Esophagus squamous epithelium (tissue), 5 donors: Measurements from ENCODE around the gene RPA1. TPM values are rescaled to one million over a fixed set of nuclear protein-coding genes. Genes with fewer than 3 reads are reported as not detected.

Experiments used
- DNase-seq: peaks from one replicate; lab custom pipeline; 2025; lab: John Stamatoyannopoulos, UW
- H3K27ac ChIP-seq, 4 donors: fragments of 200-600 bp; sonication (generic); one replicate each; pipeline ENCODE4 v1.5.1; 2016 to 2019; ENCODE audit warnings: mild to moderate bottlenecking in 1 of 4
- H3K27me3 ChIP-seq, 4 donors: fragments of 200-600 bp; sonication (generic); 1 replicate in 3 of 4; 2 replicates in 1 of 4; pipeline versions ENCODE4 v1.5.1 to v1.6.0; 2017 to 2021; ENCODE audit warnings: antibody characterized with exemption in 1 of 4
- H3K36me3 ChIP-seq, 3 donors: fragments of 200-600 bp; sonication (generic); one replicate each; pipeline ENCODE4 v1.5.1; 2016 to 2019
- H3K4me1 ChIP-seq, 3 donors: fragments of 200-600 bp; sonication (generic); one replicate each; pipeline ENCODE4 v1.5.1; 2017 to 2019
- H3K4me3 ChIP-seq, 4 donors: fragments of 200-600 bp; sonication (generic); 1 replicate in 3 of 4; 2 replicates in 1 of 4; pipeline ENCODE4 v1.5.1; 2016 to 2019; ENCODE audit warnings: mild to moderate bottlenecking in 2 of 4, moderate library complexity in 1 of 4
- H3K9me3 ChIP-seq, 3 donors: fragments of 200-600 bp; sonication (generic); one replicate each; pipeline ENCODE4 v1.5.1; 2016 to 2019
- POLR2A ChIP-seq, 4 donors: fragments of 450-650 bp; IDR thresholded peaks; one replicate each; pipeline ENCODE4 v1.6.1; 2017; ENCODE audit warnings: antibody characterized with exemption in 4 of 4, mild to moderate bottlenecking in 4 of 4, moderate library complexity in 3 of 4
- WGBS, 2 donors: methylation state at CpG; one replicate each; pipeline ENCODE4 v1.1.5; 2018; 5-methylcytosine and 5-hydroxymethylcytosine counted together
- intact Hi-C: fragments of 100-400 bp; cut with DNase I; formaldehyde crosslinking; loops from one replicate; pipeline ENCODE4 v1.15.0; 2022
- total RNA-seq, 4 donors: library from RNA; depleted of rRNA; stranded (reverse); fragments of >200 nt; gene quantifications; one replicate each; pipeline ENCODE4 v1.1.0, GENCODE V29; 2016
- TF ChIP-seq, protein P1 (sequence below), 6 experiments: fragments of 450-650 bp in 4 of 6; fragments of 200-600 bp in 2 of 6; sonication (generic) in 2 of 6; IDR thresholded peaks; one replicate each; pipeline ENCODE4 v1.5.1; 2016 to 2019; ENCODE audit warnings: antibody characterized with exemption in 6 of 6, mild to moderate bottlenecking in 4 of 6, moderate library complexity in 4 of 6
- donor health status: DM: yes; HTN: yes; CAD: no.

RPA1 gene
- total RNA-seq, 4 donors from 2014 or later, result 16.3 to 29.8 (median 25.6) TPM

DNA sequence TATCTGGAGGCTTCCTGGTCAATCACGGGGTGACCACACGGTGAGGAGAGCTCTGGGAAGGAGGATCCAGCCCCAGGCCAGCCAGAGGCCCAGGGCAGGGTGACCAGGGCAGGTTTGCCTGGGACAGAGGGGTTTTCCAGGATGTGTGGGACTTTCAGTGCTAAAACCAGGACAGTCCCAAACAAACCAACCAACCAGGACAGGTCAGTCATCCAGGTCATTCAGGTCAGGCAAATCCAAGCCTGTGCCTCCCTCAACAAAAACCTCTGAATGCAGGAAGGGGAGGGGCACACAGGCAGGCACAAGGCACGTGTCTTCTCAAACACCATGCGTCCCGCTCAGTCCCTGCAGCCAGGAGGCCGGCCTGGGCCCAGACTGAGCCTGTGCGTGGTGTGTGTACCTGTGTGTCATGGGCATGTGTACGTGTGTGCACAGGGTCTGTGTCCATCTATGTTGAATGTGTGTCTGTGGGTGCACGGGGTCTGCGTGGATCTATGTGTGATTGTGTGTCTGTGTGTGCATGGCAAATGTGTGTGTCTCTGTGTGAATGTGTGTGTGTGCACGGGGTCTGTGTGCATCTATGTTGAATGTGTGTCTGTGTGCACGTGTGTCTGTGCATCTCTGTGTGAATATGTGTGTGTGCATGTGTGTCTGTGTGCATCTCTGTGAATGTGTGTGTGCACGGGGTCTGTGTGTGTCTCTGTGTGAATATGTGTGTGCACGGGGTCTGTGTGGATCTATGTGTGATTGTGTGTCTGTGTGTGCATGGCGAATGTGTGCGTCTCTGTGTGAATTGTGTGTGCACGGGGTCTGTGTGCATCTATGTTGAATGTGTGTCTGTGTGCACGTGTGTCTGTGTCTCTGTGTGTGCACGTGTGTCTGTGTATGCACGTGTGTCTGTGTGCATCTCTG is 116.5 kb downstream of the RPA1 start:
- DNase-seq, result no peak
- no peak for TF ChIP-seq POLR2A (IDR thresholded peaks at IDR 0.05)
- TF ChIP-seq, protein P1, sequence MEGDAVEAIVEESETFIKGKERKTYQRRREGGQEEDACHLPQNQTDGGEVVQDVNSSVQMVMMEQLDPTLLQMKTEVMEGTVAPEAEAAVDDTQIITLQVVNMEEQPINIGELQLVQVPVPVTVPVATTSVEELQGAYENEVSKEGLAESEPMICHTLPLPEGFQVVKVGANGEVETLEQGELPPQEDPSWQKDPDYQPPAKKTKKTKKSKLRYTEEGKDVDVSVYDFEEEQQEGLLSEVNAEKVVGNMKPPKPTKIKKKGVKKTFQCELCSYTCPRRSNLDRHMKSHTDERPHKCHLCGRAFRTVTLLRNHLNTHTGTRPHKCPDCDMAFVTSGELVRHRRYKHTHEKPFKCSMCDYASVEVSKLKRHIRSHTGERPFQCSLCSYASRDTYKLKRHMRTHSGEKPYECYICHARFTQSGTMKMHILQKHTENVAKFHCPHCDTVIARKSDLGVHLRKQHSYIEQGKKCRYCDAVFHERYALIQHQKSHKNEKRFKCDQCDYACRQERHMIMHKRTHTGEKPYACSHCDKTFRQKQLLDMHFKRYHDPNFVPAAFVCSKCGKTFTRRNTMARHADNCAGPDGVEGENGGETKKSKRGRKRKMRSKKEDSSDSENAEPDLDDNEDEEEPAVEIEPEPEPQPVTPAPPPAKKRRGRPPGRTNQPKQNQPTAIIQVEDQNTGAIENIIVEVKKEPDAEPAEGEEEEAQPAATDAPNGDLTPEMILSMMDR (IDR thresholded peaks at IDR 0.05), result no peak
- Histone ChIP-seq H3K4me3 (no peak overlapping the region), H3K4me1 (no peaks in the 10 kb centered on the region), H3K27ac (no peak overlapping the region), H3K9me3 (no peaks in the 10 kb centered on the region), H3K36me3 (no peaks in the 10 kb centered on the region), H3K27me3 (no peaks in the 10 kb centered on the region)
- 88 to 91% methylated on average over 16 to 17 of the region's 20 CpGs for WGBS, 2 donors
- intact Hi-C loops, result no loop called here

- no peaks in the 10 kb centered on the region for H3K4me1 ChIP-seq
- no peaks in the 10 kb centered on the region for H3K36me3 ChIP-seq
- no peaks in the 10 kb centered on the region for H3K27me3 ChIP-seq
- TF ChIP-seq, protein P1 (IDR thresholded peaks at IDR 0.05), result no peak
- no peak for TF ChIP-seq POLR2A (IDR thresholded peaks at IDR 0.05)
- WGBS, 2 donors, result 82 to 93% methylated on average over 9 to 12 of the region's 22 CpGs
- intact Hi-C loops, result no loop called here
- H3K9me3 ChIP-seq, result no peaks in the 10 kb centered on the region
- no peak for DNase-seq
- H3K4me3 ChIP-seq, result no peak overlapping the region
- H3K27ac ChIP-seq, result no peak overlapping the region
These were observed 117.5 kb downstream of the RPA1 start for GRCh38 chr17:1947229-1947742.

GRCh38 chr17:1947743-1948516 is 118.1 kb downstream of the RPA1 start:
- H3K27ac ChIP-seq, result no peak overlapping the region
- no peaks in the 10 kb centered on the region for H3K9me3 ChIP-seq
- H3K4me3 ChIP-seq, result no peak overlapping the region
- H3K4me1 ChIP-seq, result no peaks in the 10 kb centered on the region
- intact Hi-C loops, result no loop called here
- no peak for TF ChIP-seq POLR2A (IDR thresholded peaks at IDR 0.05)
- TF ChIP-seq, protein P1 (IDR thresholded peaks at IDR 0.05), result no peak
- 90 to 91% methylated on average over 8 to 13 of the region's 22 CpGs for WGBS, 2 donors
- no peaks in the 10 kb centered on the region for H3K36me3 ChIP-seq
- H3K27me3 ChIP-seq, result no peaks in the 10 kb centered on the region
- DNase-seq, result no peak

DNA sequence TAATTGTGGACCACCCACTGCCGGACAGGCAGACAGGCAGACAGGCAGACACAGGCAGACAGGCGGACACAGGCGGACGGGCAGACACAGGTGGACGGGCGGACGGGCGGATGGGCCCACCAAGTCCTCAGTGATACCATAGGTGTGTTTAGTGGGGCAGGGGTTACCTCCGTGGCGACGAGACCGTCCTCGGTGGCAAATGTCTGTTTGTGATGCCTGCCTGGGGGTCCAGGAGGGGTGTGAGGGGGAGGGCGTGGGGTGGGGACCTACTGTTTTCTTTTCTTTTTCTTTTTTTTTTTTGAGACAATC is 118.7 kb downstream of the RPA1 start:
- Histone ChIP-seq H3K4me1 (no peaks in the 10 kb centered on the region), H3K27ac (no peak overlapping the region), H3K36me3 (no peaks in the 10 kb centered on the region), H3K27me3 (no peaks in the 10 kb centered on the region), H3K4me3 (no peak overlapping the region), H3K9me3 (no peaks in the 10 kb centered on the region)
- 81 to 89% methylated on average over 6 to 11 of the region's 14 CpGs for WGBS, 2 donors
- intact Hi-C loops, result no loop called here
- no peak for DNase-seq
- TF ChIP-seq POLR2A (IDR thresholded peaks at IDR 0.05), result no peak
- TF ChIP-seq, protein P1 (IDR thresholded peaks at IDR 0.05), result no peak

Other genes with a start within 250 kb of the RPA1 start
- gene SLC43A2, start 201.2 kb upstream of the RPA1 start, total RNA-seq, result 10 to 100 TPM in 1 of 4 donors, 1 to 10 TPM in 3; 2.5 to 12.4 (median 5.3) TPM
- gene SCARF1, start 184.3 kb upstream of the RPA1 start, total RNA-seq, result 1 to 10 TPM; 2.0 to 5.7 (median 3.3) TPM
- gene RILP, start 180.1 kb upstream of the RPA1 start, total RNA-seq, result 10 to 100 TPM in 3 of 4 donors, 1 to 10 TPM in 1; 3.0 to 16.5 (median 13.9) TPM
- 100 to 1,000 TPM; 112 to 157 (median 145) TPM for gene PRPF8, start 145.1 kb upstream of the RPA1 start, total RNA-seq
- 1 to 10 TPM; 4.2 to 6.0 (median 5.6) TPM for gene TLCD2, start 119.6 kb upstream of the RPA1 start, total RNA-seq
- 10 to 100 TPM; 12.5 to 33.8 (median 21.1) TPM for gene WDR81, start 105.3 kb upstream of the RPA1 start, total RNA-seq
- 1 to 10 TPM in 2 of 4 donors, under 1 TPM in 2; 0.22 to 7.1 (median 1.6) TPM for gene SERPINF2, start 87.1 kb upstream of the RPA1 start, total RNA-seq
- gene SERPINF1, start 67.9 kb upstream of the RPA1 start, total RNA-seq, result 100 to 1,000 TPM in 2 of 4 donors, 10 to 100 TPM in 2; 26.6 to 351 (median 80.6) TPM
- gene SMYD4, start 103 bp upstream of the RPA1 start, total RNA-seq, result 1 to 10 TPM; 5.0 to 9.0 (median 6.5) TPM
- gene RTN4RL1, start 195.3 kb downstream of the RPA1 start, total RNA-seq, result 1 to 10 TPM; 1.1 to 4.0 (median 2.0) TPM
- 10 to 100 TPM; 14.9 to 55.7 (median 22.7) TPM for gene DPH1, start 200.1 kb downstream of the RPA1 start, total RNA-seq
- gene OVCA2, start 212.0 kb downstream of the RPA1 start, total RNA-seq, result 10 to 100 TPM; 42.3 to 70.5 (median 53.2) TPM
- 10 to 100 TPM in 1 of 4 donors, 1 to 10 TPM in 3; 2.1 to 14.1 (median 5.9) TPM for gene HIC1, start 225.1 kb downstream of the RPA1 start, total RNA-seq